Ishikawa (cell line): ENCODE measurements around the gene TMEM270.

Experiments
- CEBPB ChIP-seq: IDR thresholded peaks from 2 replicates; pipeline ENCODE4 v1.6.1; 2012
- CREB1 ChIP-seq: IDR thresholded peaks from 2 replicates; pipeline ENCODE4 v1.6.1; 2012; ENCODE audit warnings: low read depth
- EGR1 ChIP-seq: IDR thresholded peaks from 2 replicates; pipeline ENCODE4 v1.6.1; 2012
- EP300 ChIP-seq: IDR thresholded peaks from 2 replicates; pipeline ENCODE4 v1.6.1; 2012; ENCODE audit warnings: borderline replicate concordance
- FOXM1 ChIP-seq: IDR thresholded peaks from 2 replicates; pipeline ENCODE4 v1.6.1; 2012; ENCODE audit warnings: low read depth, borderline replicate concordance
- NFIC ChIP-seq: IDR thresholded peaks from 2 replicates; pipeline ENCODE4 v1.6.1; 2012
- RAD21 ChIP-seq: IDR thresholded peaks from 2 replicates; pipeline ENCODE4 v1.6.1; 2012; ENCODE audit warnings: low read depth
- REST ChIP-seq: IDR thresholded peaks from 2 replicates; pipeline ENCODE4 v1.6.1; 2012; ENCODE audit warnings: low read depth, mild to moderate bottlenecking
- TAF1 ChIP-seq: IDR thresholded peaks from 2 replicates; pipeline ENCODE4 v1.6.1; 2012; ENCODE audit warnings: low read depth, mild to moderate bottlenecking
- TCF12 ChIP-seq: IDR thresholded peaks from 2 replicates; pipeline ENCODE4 v1.6.1; 2012; ENCODE audit warnings: low read depth
- TEAD4 ChIP-seq: IDR thresholded peaks from 2 replicates; pipeline ENCODE4 v1.6.1; 2012
- YY1 ChIP-seq: IDR thresholded peaks from 2 replicates; pipeline ENCODE4 v1.6.1; 2012; ENCODE audit warnings: low read depth
- ZBTB7A ChIP-seq: IDR thresholded peaks from 2 replicates; pipeline ENCODE4 v1.6.1; 2012; ENCODE audit warnings: low read depth
- TF ChIP-seq, protein P1 (sequence below): IDR thresholded peaks from 2 replicates; pipeline ENCODE4 v1.6.1; 2012
- TF ChIP-seq, protein P2 (sequence below): IDR thresholded peaks from 2 replicates; pipeline ENCODE4 v1.6.1; 2012

TMEM270 gene

DNA sequence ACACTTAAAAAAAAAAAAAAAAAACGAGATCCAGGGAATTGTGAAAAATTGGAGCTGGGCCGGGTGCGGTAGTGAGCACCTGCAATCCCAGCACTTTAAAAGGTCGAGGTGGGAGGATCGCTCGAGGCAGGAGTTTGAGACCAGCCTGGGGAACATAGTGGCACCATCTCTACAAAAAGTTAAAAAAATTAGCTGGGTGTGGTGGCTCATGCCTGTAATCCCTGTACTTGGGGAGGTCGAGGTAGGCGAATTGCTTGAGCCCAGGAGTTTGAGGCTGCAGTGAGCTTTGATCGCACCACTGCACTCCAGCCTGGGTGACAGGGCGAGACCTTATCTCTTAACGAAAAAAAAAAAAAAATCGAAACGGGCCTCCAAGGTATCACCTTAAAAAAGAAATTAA lies 28.2 kb upstream of the TMEM270 start:
- TF ChIP-seq NFIC (no peak), YY1 (no peak), TAF1 (no peak), REST (no peak), CREB1 (no peak)

GRCh38 chr7:73833251-73833919 lies 27.6 kb upstream of the TMEM270 start:
- TF ChIP-seq TAF1 (no peak), YY1 (no peak), TEAD4 (0 out of 2 replicates have a peak, but pooled peaks have one; percentile 43), TCF12 (peak; percentile 22; the same call in 1 of the 2 replicates), ZBTB7A (peak; percentile 49; the same call in 1 of the 2 replicates), EP300 (peak; percentile 29; the same call in 1 of the 2 replicates), EGR1 (no peak), REST (peak; percentile 64), FOXM1 (no peak), NFIC (no peak), CREB1 (no peak), RAD21 (no peak; the same call in 1 of the 2 replicates)
- TF ChIP-seq, protein P1, sequence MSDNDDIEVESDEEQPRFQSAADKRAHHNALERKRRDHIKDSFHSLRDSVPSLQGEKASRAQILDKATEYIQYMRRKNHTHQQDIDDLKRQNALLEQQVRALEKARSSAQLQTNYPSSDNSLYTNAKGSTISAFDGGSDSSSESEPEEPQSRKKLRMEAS = 0 out of 2 replicates have a peak, but pooled peaks have one; percentile 29
- TF ChIP-seq, protein P2, sequence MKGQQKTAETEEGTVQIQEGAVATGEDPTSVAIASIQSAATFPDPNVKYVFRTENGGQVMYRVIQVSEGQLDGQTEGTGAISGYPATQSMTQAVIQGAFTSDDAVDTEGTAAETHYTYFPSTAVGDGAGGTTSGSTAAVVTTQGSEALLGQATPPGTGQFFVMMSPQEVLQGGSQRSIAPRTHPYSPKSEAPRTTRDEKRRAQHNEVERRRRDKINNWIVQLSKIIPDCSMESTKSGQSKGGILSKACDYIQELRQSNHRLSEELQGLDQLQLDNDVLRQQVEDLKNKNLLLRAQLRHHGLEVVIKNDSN = no peak

DNA sequence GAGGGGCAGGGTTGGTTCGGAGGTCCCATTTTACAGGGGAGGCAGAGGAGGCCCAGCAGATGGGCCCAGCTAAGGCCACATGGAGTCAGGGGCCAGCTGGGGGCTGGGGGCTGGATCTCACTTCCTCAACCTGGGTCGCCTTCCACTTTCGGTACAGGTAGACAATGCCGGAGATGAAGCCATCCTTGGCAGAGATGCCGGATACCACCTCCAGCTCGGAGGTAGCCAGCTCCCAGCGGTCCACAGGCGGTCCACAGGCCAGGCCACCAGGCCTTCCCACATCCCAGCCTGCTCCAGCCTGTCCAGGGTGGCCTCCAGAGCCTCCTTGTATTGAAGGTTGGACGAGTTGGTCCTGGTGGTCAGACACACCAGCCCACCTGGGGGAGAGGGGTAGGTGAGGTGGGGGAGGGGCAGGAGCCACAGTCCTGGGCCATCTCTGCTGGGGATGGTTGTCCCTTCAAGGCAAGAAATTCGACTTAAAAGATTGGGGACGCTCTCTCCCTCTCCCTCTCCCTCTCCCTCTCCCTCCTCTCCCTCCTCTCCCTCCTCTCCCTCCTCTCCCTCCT lies 26.2 kb upstream of the TMEM270 start:
- TF ChIP-seq EP300 = no peak
- TF ChIP-seq ZBTB7A = peak; percentile 37; the same call in 1 of the 2 replicates
- no peak for TF ChIP-seq YY1

DNA sequence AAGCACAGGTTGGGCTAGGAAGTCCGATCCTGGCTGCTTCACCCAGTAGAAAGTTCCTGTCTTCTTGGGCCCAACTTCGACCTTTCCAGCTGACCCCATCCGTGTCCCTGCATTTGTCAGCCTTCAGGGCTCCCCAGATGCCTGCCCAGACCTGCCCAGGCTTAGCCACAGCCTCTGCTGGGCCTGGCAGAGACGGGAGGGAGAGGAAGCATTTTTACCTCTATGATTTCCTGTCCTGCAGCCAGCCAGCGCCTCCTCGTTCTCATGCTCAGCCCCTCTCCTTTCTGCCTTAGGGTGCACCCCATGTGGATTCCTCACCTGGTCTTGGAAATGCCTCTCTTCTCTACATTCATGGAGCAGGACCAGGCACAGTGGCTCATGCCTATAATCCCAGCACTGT lies 22.3 kb upstream of the TMEM270 start:
- no peak for TF ChIP-seq YY1
- TF ChIP-seq TCF12 = no peak
- no peak for TF ChIP-seq REST
- TF ChIP-seq NFIC = no peak
- TF ChIP-seq FOXM1 = no peak
- no peak for TF ChIP-seq EGR1
- TF ChIP-seq TEAD4 = no peak
- no peak for TF ChIP-seq TAF1
- TF ChIP-seq CREB1 = no peak
- TF ChIP-seq, protein P2 = no peak
- TF ChIP-seq ZBTB7A = no peak
- no peak for TF ChIP-seq CEBPB
- no peak for TF ChIP-seq EP300
- TF ChIP-seq, protein P1 = no peak
- TF ChIP-seq RAD21 = no peak
